ENCODE measurements around the gene GALNT18. TPM values are rescaled to one million over a fixed set of nuclear protein-coding genes. Genes with fewer than 3 reads are reported as not detected.

GALNT18 gene
- total RNA-seq, 1 donor from 2014 or later, result 12.6 TPM

- DNase-seq (ENCODE audit: low spot score), result no peak
These were observed 375.6 kb downstream of the GALNT18 start for GRCh38 chr11:11246166-11246565.

GRCh38 chr11:11245453-11245852 is 376.4 kb downstream of the GALNT18 start:
- no peak for DNase-seq (ENCODE audit: low spot score)

- no peak for DNase-seq (ENCODE audit: low spot score)
These were observed 377.2 kb downstream of the GALNT18 start for GRCh38 chr11:11244470-11245080.

- no peak for DNase-seq (ENCODE audit: low spot score)
These were observed 378.0 kb downstream of the GALNT18 start for GRCh38 chr11:11243590-11244469.

GRCh38 chr11:11243209-11243589 is 378.6 kb downstream of the GALNT18 start:
- DNase-seq (ENCODE audit: low spot score), result no peak

- DNase-seq (ENCODE audit: low spot score), result no peak
These were observed 380.5 kb downstream of the GALNT18 start for GRCh38 chr11:11241284-11241683.

- no peak for DNase-seq (ENCODE audit: low spot score)
These were observed 381.8 kb downstream of the GALNT18 start for GRCh38 chr11:11239959-11240358.

GRCh38 chr11:11237070-11237832 is 384.6 kb downstream of the GALNT18 start:
- DNase-seq (ENCODE audit: low spot score), result no peak

- no peak for DNase-seq (ENCODE audit: low spot score)
These were observed 385.2 kb downstream of the GALNT18 start for GRCh38 chr11:11236498-11237059.

GRCh38 chr11:11231763-11232162 is 390.0 kb downstream of the GALNT18 start:
- DNase-seq (ENCODE audit: low spot score), result no peak

- no peak for DNase-seq (ENCODE audit: low spot score)
These were observed 390.8 kb downstream of the GALNT18 start for GRCh38 chr11:11230802-11231562.

- DNase-seq (ENCODE audit: low spot score), result no peak
These were observed 391.7 kb downstream of the GALNT18 start for GRCh38 chr11:11230087-11230486.

- DNase-seq (ENCODE audit: low spot score), result no peak
These were observed 392.2 kb downstream of the GALNT18 start for GRCh38 chr11:11229647-11230046.

- DNase-seq (ENCODE audit: low spot score), result no peak
These were observed 394.3 kb downstream of the GALNT18 start for GRCh38 chr11:11227296-11228085.

Small RNAs within 50 kb of the gene (microRNA-seq; reads per million reads assigned to microRNA genes)
- gene MIR4299 (ENCODE audit: borderline number of aligned reads), result not detected

Other genes with a start within 250 kb of the GALNT18 start
- 53.3 TPM for gene USP47, start 220.0 kb upstream of the GALNT18 start, total RNA-seq